ENCODE measurements around the gene PSMD4. TPM values are rescaled to one million over a fixed set of nuclear protein-coding genes. Genes with fewer than 3 reads are reported as not detected.

The PSMD4 gene
- total and polyA plus RNA-seq, 2 donors (not counting 1 experiment from before 2014, with no cell fraction given) = 136 to 142 TPM

DNA sequence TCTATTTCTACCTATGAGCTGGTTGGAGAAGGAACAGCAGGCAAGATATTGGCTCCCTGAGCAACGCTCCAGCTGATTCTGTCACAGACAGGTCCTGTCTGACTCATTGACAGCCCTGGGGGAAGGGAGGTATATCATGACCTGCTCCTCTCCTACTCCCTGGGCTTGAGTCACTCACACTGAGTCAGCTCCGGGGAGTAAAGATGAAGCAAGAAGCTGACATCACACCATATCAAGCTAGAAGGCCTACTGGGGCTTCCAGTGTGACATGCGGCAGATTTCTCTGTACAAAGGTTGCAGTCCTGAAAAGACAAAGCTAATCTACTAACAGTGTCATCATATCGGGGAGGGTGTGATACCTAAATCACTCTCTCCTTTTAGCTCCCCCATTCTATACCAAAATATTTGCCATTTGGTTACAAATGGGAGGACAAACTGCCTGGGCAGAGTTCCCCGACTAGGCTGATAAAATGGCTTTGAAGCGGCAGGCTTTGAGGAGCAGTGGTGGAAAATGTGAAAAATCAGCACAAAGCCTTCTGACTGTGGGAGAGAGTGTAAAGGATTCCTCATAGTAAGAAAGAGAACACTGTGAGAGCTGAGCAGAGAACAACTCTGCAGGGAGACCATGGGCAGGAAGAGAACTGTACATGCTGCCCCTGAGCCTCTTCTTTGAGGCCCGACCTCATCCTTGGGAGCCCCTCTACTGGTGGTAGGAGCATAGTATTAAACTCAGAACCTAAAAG lies 57.2 kb downstream of the PSMD4 start:
- H3K4me1 Mint-ChIP-seq = peaks cover 18% of the 10 kb centered on the region
- Histone ChIP-seq H3K9ac (ENCODE audit: low read length) (no peak overlapping the region), H3K79me2 (ENCODE audit: control insufficient read depth, insufficient read depth, low read length) (peaks cover 67% of the 10 kb centered on the region), H3K4me3 (ENCODE audit: control extremely low read depth in 1 of 5, extremely low read depth in 1 of 5, insufficient read depth in 1 of 5, low read depth in 2 of 5, low read length in 4 of 5) (no peak overlapping the region), H3K9me3 (ENCODE audit: control extremely low read depth in 1 of 3, control insufficient read depth in 2 of 3, insufficient read depth in 1 of 3, low read length in 2 of 3) (no peaks in the 10 kb centered on the region), H3K4me2 (replicated peaks; ENCODE audit: low read depth, low read length, poor library complexity, severe bottlenecking) (no peak overlapping the region), H3K36me3 (replicated peaks in 1 of 2; ENCODE audit: control extremely low read depth in 1 of 2, control insufficient read depth in 1 of 2, extremely low read depth in 1 of 2, insufficient read depth in 2 of 2, low read length in 1 of 2) (peaks cover 0 to 92% of the 10 kb centered on the region in 2 experiments), H3K27me3 (replicated peaks in 1 of 4; ENCODE audit: control extremely low read depth in 1 of 4, control insufficient read depth in 3 of 4, insufficient read depth in 4 of 4, low read length in 3 of 4) (no peaks in the 10 kb centered on the region), H3K4me1 (ENCODE audit: control insufficient read depth in 2 of 2, insufficient read depth in 2 of 2, low read length in 2 of 2) (no peaks in the 10 kb centered on the region), H4K20me1 (ENCODE audit: control insufficient read depth, insufficient read depth, low read length, poor library complexity, severe bottlenecking) (peaks cover 52% of the 10 kb centered on the region), H3K27ac (ENCODE audit: low read length in 2 of 2) (no peak overlapping the region), H2AFZ (ENCODE audit: insufficient read depth, low read depth, low read length, poor library complexity, severe bottlenecking) (no peak overlapping the region)
- ATAC-seq (ENCODE audit: low read depth) = peak; percentile 56
- no peaks in the 10 kb centered on the region for H3K27me3 Mint-ChIP-seq
- DNase-seq = no peak
- H3K4me3 Mint-ChIP-seq = no peak overlapping the region
- CTCF ChIA-PET = interaction anchor here (1.0 to 7.8 kb wide), 6 partner anchors 10 to 31 kb away, joined by 3 to 45 read pairs (median 4); no protein-coding TSS in a partner anchor
- TF ChIP-seq, protein P1, sequence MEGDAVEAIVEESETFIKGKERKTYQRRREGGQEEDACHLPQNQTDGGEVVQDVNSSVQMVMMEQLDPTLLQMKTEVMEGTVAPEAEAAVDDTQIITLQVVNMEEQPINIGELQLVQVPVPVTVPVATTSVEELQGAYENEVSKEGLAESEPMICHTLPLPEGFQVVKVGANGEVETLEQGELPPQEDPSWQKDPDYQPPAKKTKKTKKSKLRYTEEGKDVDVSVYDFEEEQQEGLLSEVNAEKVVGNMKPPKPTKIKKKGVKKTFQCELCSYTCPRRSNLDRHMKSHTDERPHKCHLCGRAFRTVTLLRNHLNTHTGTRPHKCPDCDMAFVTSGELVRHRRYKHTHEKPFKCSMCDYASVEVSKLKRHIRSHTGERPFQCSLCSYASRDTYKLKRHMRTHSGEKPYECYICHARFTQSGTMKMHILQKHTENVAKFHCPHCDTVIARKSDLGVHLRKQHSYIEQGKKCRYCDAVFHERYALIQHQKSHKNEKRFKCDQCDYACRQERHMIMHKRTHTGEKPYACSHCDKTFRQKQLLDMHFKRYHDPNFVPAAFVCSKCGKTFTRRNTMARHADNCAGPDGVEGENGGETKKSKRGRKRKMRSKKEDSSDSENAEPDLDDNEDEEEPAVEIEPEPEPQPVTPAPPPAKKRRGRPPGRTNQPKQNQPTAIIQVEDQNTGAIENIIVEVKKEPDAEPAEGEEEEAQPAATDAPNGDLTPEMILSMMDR (IDR thresholded peaks at IDR 0.05) = no peak
- TF ChIP-seq EZH2 (IDR thresholded peaks at IDR 0.05; ENCODE audit: borderline replicate concordance, insufficient read depth, low read depth, low read length, poor library complexity, severe bottlenecking) = no peak
- intact Hi-C loops (cut with micrococcal nuclease) = no loop called here
- no peaks in the 10 kb centered on the region for H3K9me3 Mint-ChIP-seq (ENCODE audit: insufficient read depth)
- 100% methylated on average over 2 of the region's 7 CpGs for WGBS (ENCODE audit: insufficient coverage)
- POLR2A ChIA-PET = no interaction called here
- H3K27ac Mint-ChIP-seq = peak overlapping the region; percentile 75

DNA sequence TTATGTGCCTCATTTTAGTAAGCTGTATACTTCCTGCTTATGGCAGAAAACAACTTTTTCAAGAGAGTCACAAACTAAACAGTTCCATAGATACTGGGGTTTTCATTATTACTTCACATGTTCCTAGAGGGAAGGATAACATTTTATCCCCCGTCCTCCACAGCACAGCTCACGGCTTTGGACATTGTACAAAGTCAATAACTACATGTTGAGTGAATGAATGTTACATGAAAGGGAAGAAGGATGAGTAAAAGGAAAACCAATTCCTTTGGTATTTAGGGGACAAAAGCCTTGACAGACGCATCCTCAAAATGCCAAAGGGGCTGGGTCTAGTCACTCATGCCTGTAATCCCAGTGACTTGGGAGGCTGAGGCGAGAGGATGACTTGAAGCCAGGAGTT lies 57.9 kb downstream of the PSMD4 start:
- ATAC-seq (ENCODE audit: low read depth) = no peak
- no peak overlapping the region for H2AFZ ChIP-seq (ENCODE audit: insufficient read depth, low read depth, low read length, poor library complexity, severe bottlenecking)
- POLR2A ChIA-PET = no interaction called here
- peaks cover 59% of the 10 kb centered on the region for H4K20me1 ChIP-seq (ENCODE audit: control insufficient read depth, insufficient read depth, low read length, poor library complexity, severe bottlenecking)
- H3K27ac ChIP-seq (ENCODE audit: low read length in 2 of 2) = no peak overlapping the region
- no peak overlapping the region for H3K4me3 ChIP-seq (ENCODE audit: control extremely low read depth in 1 of 5, extremely low read depth in 1 of 5, insufficient read depth in 1 of 5, low read depth in 2 of 5, low read length in 4 of 5)
- intact Hi-C loops (cut with micrococcal nuclease) = no loop called here
- TF ChIP-seq, protein P1 (IDR thresholded peaks at IDR 0.05) = no peak
- TF ChIP-seq EZH2 (IDR thresholded peaks at IDR 0.05; ENCODE audit: borderline replicate concordance, insufficient read depth, low read depth, low read length, poor library complexity, severe bottlenecking) = no peak
- Mint-ChIP-seq H3K4me1 (peaks cover 18% of the 10 kb centered on the region), H3K27ac (no peak overlapping the region), H3K27me3 (no peaks in the 10 kb centered on the region), H3K4me3 (no peak overlapping the region), H3K9me3 (ENCODE audit: insufficient read depth) (no peaks in the 10 kb centered on the region)
- no peaks in the 10 kb centered on the region for H3K27me3 ChIP-seq (replicated peaks in 1 of 4; ENCODE audit: control extremely low read depth in 1 of 4, control insufficient read depth in 3 of 4, insufficient read depth in 4 of 4, low read length in 3 of 4)
- no peak overlapping the region for H3K9ac ChIP-seq (ENCODE audit: low read length)
- CTCF ChIA-PET = interaction anchor here (0.9 to 7.8 kb wide), 4 partner anchors 11 to 28 kb away, joined by 3 to 45 read pairs (median 10); no protein-coding TSS in a partner anchor
- H3K9me3 ChIP-seq (ENCODE audit: control extremely low read depth in 1 of 3, control insufficient read depth in 2 of 3, insufficient read depth in 1 of 3, low read length in 2 of 3) = no peaks in the 10 kb centered on the region
- H3K4me1 ChIP-seq (ENCODE audit: control insufficient read depth in 2 of 2, insufficient read depth in 2 of 2, low read length in 2 of 2) = no peaks in the 10 kb centered on the region
- peaks cover under 1 to 91% of the 10 kb centered on the region in 2 experiments for H3K36me3 ChIP-seq (replicated peaks in 1 of 2; ENCODE audit: control extremely low read depth in 1 of 2, control insufficient read depth in 1 of 2, extremely low read depth in 1 of 2, insufficient read depth in 2 of 2, low read length in 1 of 2)
- no peak overlapping the region for H3K4me2 ChIP-seq (replicated peaks; ENCODE audit: low read depth, low read length, poor library complexity, severe bottlenecking)
- peaks cover 72% of the 10 kb centered on the region for H3K79me2 ChIP-seq (ENCODE audit: control insufficient read depth, insufficient read depth, low read length)
- no CpG with 5 or more reads among the region's 4 CpGs for WGBS (ENCODE audit: insufficient coverage)
- no peak for DNase-seq

All from B cell (primary cell).